Panc1 (cell line): ENCODE data around the gene FAAH2. TPM values are rescaled to one million over a fixed set of nuclear protein-coding genes. Genes with fewer than 3 reads are reported as not detected.

Source experiments
- total RNA-seq: library from RNA; stranded (reverse); gene quantifications from one replicate; pipeline ENCODE4 v1.2.1, GENCODE V29; 2021; ENCODE audit not compliant: unreplicated experiment

Gene FAAH2
- total RNA-seq, 1 experiment from 2014 or later, result 0.10 TPM

Other genes with a start within 250 kb of the FAAH2 start
- 8.3 TPM for gene SPIN2B, start 165.2 kb upstream of the FAAH2 start, total RNA-seq
- gene SPIN2A, start 149.3 kb upstream of the FAAH2 start, total RNA-seq, result 1.3 TPM